ENCODE measurements around the gene CAB39L.

GRCh38 chr13:49262634-49263033 is 181.2 kb downstream of the CAB39L start:
- no peak for TF ChIP-seq SMC3 (conservative IDR thresholded peaks at IDR 0.05; ENCODE audit: poor library complexity)
- TF ChIP-seq, protein P1, sequence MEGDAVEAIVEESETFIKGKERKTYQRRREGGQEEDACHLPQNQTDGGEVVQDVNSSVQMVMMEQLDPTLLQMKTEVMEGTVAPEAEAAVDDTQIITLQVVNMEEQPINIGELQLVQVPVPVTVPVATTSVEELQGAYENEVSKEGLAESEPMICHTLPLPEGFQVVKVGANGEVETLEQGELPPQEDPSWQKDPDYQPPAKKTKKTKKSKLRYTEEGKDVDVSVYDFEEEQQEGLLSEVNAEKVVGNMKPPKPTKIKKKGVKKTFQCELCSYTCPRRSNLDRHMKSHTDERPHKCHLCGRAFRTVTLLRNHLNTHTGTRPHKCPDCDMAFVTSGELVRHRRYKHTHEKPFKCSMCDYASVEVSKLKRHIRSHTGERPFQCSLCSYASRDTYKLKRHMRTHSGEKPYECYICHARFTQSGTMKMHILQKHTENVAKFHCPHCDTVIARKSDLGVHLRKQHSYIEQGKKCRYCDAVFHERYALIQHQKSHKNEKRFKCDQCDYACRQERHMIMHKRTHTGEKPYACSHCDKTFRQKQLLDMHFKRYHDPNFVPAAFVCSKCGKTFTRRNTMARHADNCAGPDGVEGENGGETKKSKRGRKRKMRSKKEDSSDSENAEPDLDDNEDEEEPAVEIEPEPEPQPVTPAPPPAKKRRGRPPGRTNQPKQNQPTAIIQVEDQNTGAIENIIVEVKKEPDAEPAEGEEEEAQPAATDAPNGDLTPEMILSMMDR (IDR thresholded peaks at IDR 0.05; ENCODE audit: poor library complexity, severe bottlenecking): no peak
- no peak for TF ChIP-seq RAD21 (conservative IDR thresholded peaks at IDR 0.05)
- no peak for TF ChIP-seq EP300 (conservative IDR thresholded peaks at IDR 0.05; ENCODE audit: poor library complexity, severe bottlenecking)
